ENCODE data around the gene ZNF462.

Gene ZNF462

DNA sequence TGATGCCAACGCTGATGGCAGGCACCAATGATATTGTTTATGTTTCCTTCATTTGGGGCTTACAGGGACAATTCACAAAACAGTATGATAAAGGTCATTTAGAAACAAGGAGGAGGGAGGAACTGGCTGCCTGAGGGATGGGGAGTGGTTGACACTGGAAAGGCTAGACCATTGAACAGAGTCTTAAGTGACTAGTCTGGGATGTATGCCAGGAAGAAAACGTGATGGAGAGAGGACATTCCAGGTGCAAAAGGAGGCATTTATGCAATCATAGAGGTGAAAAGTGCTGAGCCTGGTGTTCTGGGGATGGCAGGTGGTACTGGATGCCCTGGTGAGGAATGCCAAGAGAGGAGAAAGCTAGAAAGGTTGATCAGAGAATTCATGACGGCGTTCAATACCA is 153.4 kb downstream of the ZNF462 start:
- no peak for DNase-seq

GRCh38 chr9:107018861-107019545 is 156.0 kb downstream of the ZNF462 start:
- DNase-seq, result no peak

- no peak for DNase-seq
These were observed 157.1 kb downstream of the ZNF462 start for GRCh38 chr9:107020040-107020530.

DNA sequence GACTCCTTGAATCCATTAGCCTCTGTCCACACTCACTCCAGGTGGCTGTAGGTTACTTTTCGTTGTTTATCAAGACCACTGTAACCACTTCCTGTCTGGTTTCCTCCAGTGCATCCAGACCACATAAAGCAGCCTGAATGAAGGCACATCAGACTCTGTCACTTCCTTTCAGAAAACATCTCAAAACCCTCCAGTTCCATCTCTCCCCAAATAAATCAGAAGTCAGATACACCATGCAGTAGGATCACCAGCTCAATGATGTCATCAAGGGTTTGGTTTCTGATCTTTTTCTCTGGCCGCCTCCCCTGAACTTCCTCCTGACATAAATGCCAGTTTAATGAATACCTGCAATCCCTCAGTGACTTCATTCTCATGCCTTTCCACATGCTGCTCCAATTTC is 161.2 kb downstream of the ZNF462 start:
- DNase-seq, result no peak

GRCh38 chr9:107025260-107026035 is 162.5 kb downstream of the ZNF462 start:
- no peak for DNase-seq

DNA sequence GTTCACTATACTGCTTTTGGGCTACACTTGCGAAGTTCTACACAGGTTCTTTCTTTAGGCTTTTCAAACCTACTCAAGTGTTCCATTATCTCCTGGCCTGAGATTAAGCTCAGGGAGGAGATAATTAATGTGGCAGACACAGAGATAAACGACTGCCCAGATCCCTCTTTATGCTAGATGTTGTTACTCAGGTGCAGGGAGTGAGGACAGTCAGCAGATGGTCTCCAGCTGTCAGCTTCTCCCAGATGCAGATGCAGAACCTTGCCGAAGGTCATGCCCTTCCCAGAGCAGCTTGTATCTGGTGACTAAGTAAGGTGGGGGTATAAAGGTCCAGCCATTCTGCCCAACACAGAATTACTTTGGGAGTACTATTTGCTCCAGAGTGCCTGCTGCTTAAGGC is 166.2 kb downstream of the ZNF462 start:
- no peak for DNase-seq

DNA sequence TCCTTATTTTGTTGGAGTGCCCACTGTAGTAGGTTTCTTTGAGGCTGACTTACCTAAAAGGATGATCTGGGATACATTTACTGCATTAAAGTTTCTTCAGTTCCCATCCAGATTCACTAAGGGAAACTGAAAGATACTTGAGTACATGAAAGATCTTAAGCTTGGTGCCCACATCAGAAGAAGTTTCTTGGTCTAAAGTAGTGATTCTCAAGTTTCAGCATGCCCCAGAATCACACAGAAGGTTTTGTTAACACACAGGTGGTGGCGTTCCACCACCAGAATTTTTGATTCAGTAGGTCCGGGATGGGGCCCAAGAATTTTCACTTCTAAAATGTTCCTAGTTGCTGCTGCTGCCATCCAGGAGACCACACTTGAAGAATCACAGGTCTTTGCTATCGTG is 171.0 kb downstream of the ZNF462 start:
- no peak for DNase-seq

GRCh38 chr9:107034831-107035230 is 171.9 kb downstream of the ZNF462 start:
- no peak for DNase-seq

- no peak for DNase-seq
These were observed 173.4 kb downstream of the ZNF462 start for GRCh38 chr9:107036367-107036766.

DNA sequence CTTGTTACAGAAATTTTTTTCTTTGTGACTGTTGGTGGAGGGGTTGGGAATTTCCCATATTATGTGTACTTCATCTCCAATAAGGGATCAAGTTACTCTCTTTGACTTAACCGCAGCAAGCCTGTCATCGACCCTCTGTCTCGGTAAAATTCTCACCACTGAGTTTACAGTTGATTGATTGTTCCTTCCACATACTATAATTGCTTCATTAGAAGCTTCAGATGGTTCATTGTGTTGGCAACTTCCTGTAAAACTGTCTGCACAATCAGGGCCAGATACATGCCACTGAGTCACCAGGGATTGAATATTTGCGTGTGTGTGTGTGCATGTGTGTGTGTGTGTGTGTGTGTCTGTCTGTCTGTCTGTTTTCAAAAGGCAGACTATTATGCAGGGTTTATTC is 176.6 kb downstream of the ZNF462 start:
- DNase-seq, result no peak

- DNase-seq, result no peak
These were observed 179.6 kb downstream of the ZNF462 start for GRCh38 chr9:107042606-107043005.

DNA sequence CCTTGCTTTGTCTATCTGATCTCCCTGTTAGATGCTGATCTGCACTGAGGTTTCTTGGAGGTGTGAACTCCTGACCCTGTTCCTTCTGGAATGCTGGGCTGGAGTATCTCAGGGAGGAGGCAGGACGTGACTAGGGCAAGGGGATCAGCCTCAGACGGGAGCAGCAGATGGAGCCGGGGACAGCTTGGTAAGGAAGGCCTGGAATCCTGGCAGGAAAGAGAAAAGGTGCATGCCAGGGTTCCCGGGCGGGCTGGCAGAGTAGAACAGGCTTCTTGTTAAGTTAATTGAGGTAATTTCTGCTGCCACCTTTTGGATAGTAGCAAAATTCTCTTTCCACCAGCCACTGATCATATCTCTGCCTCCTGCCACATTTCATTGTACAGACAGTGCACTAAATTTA is 180.9 kb downstream of the ZNF462 start:
- DNase-seq, result peak; percentile 19

DNA sequence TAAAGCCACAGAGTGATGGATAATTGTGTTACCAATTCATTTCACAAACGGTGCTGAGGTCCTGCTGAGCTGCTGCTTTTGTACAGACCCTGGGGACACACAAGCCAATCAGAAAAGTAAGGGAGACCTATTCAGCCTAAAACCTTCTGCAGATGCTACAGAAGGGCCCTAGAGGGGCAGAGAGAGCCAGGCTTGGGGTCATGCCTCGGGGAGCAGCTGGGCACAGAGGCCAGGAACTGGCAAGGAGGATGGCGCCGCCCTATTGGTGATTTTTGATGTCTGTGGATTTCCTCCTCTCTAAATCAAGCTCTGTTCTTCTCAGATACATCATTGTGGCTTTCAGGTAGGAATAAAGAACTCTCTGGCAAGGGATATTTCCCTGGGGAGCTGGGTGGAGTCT is 181.9 kb downstream of the ZNF462 start:
- no peak for DNase-seq

DNA sequence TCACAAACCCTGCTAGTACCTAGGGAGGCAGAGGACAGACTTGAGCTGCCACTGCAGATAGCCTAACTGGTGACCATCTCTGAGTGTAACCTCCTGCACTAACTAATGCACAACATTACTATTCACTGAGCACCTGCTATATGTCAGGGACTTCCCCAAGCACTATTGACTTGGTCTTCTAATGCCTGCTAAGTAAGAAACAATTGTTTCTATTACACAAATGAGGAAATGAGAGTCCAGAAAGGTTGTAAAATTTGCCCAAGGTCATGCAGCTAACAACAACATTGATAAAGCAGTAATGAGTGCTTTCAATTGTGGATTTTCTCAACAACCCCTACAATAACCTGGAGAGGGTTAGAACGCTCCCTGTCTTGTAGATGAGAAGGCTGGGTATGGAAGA is 183.7 kb downstream of the ZNF462 start:
- no peak for DNase-seq

DNA sequence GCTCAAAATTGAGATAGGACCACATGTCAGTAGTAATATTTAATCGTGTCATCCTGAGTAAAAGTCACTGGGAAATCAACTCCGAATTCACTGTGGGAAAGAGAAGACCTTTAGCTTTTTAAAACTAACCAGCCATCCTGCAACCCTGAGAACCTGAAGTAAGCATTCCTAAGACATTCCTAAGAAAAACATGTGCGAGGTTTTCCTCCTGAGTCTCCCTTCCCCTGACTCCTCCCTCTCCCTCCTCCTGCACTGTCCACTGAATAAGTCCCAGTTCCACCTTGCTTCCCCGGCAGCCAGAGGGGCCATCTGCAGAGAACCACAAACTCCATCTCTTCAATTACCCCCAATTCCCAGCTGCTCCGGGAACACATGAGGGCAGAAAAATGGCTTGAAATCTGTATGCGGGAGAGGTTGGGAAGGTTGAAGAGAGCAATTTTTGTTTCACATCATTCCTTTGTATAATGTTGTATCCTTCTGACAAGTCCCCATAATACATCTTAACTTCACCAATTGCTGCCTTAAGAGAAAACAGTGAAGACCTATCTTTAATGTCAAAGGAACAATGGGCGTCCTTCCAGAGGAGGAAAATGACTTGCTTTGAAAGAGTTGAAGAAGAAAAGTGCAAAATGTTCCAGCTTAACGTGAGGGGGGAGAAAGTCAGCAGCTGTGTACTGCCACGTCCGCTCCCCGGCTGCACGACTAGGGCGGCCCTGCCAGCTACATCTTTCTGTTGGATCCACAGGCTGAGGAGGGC is 186.3 kb downstream of the ZNF462 start:
- DNase-seq, result peak; percentile 9

DNA sequence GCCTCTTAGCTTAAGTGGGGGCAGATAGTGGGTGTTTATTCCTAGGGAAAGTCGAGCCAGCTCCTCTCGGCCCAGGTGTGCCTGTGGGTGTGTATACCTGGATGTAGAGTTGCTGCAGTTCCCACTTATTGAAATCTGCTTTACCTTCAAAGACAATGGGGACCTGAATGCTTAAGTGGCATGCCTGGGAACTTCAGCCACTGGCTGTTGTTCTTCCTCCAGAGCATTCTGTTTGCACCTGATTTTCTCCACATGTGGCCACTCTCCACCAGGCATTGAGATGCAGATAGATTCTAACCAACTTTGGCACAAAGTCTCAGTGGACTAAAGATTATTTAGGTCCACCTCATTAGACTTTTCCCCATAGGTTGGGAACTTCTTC is 186.8 kb downstream of the ZNF462 start:
- no peak for DNase-seq

DNA sequence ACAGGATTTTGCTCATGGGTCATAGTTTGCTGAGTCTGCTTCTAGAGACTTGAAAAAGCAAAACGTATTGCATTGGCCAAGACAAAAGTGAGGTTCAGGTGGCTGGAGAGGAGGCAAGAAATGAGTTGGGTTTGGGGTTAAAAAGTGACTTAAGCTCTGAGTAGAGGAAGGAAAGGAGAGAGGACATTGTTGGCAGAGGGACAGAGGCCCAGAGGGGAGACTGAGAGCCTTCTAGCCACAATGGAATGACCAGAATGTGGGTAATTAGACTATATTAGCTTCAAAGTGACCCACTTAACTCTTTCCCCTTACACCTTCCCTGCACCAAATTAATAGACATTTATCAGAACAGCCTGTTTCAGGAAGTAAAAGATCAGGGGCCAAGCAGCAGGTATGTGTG is 188.4 kb downstream of the ZNF462 start:
- DNase-seq, result no peak

DNA sequence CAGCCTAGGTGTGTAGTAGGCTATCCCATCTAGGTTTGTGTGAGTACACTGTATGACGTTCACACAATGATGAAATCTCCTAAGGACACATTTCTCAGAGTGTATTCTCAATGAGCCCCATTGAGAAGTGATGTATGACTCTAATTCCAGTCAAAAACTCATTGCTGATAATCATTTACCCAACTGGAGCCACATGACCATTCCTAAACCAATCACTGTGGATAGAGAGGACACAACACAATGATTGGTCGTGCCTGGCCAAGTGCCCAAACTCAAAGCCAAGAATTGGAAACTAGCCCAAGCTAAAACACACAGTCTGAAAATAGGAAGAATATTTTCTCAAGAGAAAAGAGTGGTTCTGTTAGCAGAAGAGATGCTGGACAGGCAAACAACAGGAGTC is 191.2 kb downstream of the ZNF462 start:
- DNase-seq, result no peak

DNA sequence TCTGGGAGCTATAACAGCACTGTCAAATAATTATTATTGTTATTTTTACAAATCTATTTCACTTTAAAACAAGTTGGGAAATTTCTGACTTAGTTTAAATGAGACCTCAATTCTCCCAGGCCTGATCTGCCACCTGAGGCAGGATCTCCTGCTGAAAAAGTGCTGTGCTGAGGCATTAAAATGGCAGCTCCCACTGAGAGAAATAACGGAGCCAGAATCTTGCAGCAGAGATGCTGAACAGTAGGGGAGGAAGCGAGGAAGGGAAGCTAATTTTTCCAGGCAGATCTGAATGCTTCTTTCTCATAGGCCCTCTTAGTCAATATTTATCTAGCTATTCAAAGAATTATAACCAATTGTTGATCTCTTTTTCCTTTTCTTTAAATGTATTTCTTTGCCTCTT is 196.3 kb downstream of the ZNF462 start:
- no peak for DNase-seq

DNA sequence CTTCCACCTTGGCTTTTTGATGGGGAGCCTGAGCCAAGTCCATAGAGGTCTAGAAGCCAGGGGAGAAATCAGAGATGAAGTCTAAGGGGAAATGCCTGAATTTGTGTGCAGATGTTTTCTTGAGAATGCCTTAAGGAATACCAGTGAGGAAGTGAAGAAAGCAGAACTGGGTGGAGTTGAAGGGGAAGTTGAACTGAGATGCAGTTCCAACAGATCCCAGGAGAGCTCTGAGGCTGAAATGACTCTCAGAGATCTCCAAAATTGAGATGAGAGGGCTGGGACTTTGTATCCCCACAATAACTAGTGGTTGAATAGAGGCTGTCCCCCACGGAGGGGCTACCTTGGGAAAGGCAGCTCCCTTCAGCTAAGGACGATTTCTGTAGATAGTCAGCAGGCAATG is 197.1 kb downstream of the ZNF462 start:
- no peak for DNase-seq

Data from midbrain (tissue), 1 donor.